Measurements from ENCODE around the gene CECR2. TPM values are rescaled to one million over a fixed set of nuclear protein-coding genes. Genes with fewer than 3 reads are reported as not detected.

The CECR2 gene
- polyA plus RNA-seq, 1 of the 3 experiments (the other 2 are of a cell fraction): not detected

DNA sequence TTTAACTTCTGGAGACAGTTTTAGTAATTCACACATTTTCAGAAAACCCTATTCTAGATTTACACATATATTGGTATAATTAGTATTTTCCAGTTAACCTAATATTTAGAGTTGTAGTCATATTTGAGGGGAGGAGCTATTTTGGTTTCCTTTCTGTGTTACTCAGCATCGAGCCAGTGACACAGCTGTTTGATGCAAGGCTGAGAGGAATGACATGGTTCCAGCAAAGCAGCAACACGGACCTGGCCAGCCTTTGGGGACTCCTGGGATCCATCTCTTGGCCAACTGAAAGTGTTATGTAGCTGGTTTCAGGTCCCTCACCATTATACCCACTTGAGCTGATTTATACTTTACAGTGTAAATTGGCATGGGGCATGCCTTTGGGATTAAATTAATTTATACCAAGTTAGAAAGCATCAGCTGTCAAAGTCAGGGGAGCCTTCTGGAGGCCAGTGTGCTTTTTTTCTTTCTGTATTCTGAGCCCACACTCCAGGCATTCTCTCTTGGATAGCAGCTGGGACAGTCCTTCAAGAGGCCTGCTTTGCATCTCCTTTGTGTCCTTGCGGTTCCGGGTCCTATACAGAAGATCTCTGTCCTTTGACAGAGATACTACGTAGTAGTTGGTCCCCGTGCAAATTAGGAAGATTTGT lies 102.8 kb downstream of the CECR2 start:
- Histone ChIP-seq H3K4me3 (ENCODE audit: low read depth in 2 of 2, low read length in 1 of 2) (no peak overlapping the region), H3K9ac (no peak overlapping the region), H3K27ac (ENCODE audit: low read depth in 2 of 2, low read length in 1 of 2) (no peak overlapping the region), H3K4me2 (no peak overlapping the region), H3F3A (replicated peaks; ENCODE audit: insufficient read depth) (no peaks in the 10 kb centered on the region), H3K9me3 (no peaks in the 10 kb centered on the region), H3K9me2 (no peaks in the 10 kb centered on the region), H2AFZ (ENCODE audit: low read depth) (no peak overlapping the region), H3K27me3 (ENCODE audit: insufficient read depth) (peaks cover 78% of the 10 kb centered on the region), H3K4me1 (ENCODE audit: control insufficient read depth in 1 of 2, insufficient read depth in 2 of 2, low read depth in 1 of 2, low read length in 1 of 2) (no peaks in the 10 kb centered on the region), H4K20me1 (ENCODE audit: insufficient read depth) (no peaks in the 10 kb centered on the region), H3K36me3 (replicated peaks in 1 of 2; ENCODE audit: control insufficient read depth in 1 of 2, insufficient read depth in 2 of 2, low read length in 1 of 2) (no peaks in the 10 kb centered on the region), H3K79me2 (ENCODE audit: insufficient read depth) (no peaks in the 10 kb centered on the region)
- no peak for DNase-seq
- CTCF ChIA-PET: no interaction called here
- POLR2A ChIA-PET: no interaction called here
- 5% methylated on average over 6 of the region's 6 CpGs for WGBS (ENCODE audit: low lambda C conversion rate)
- TF ChIP-seq GABPA (IDR thresholded peaks at IDR 0.05; ENCODE audit: low read depth): no peak
- TF ChIP-seq RFX5 (IDR thresholded peaks at IDR 0.05; ENCODE audit: low read length): no peak
- no peak for TF ChIP-seq POLR2AphosphoS5 (IDR thresholded peaks at IDR 0.05; ENCODE audit: low read depth, low read length)
- TF ChIP-seq, protein P1, sequence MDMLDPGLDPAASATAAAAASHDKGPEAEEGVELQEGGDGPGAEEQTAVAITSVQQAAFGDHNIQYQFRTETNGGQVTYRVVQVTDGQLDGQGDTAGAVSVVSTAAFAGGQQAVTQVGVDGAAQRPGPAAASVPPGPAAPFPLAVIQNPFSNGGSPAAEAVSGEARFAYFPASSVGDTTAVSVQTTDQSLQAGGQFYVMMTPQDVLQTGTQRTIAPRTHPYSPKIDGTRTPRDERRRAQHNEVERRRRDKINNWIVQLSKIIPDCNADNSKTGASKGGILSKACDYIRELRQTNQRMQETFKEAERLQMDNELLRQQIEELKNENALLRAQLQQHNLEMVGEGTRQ (IDR thresholded peaks at IDR 0.05; ENCODE audit: borderline replicate concordance, low read depth, low read length): no peak
- TF ChIP-seq TCF12 (IDR thresholded peaks at IDR 0.05): no peak
- no peak for TF ChIP-seq RCOR1 (IDR thresholded peaks at IDR 0.05; ENCODE audit: low read length)
- TF ChIP-seq NRF1 (IDR thresholded peaks at IDR 0.05; ENCODE audit: low read depth, low read length): no peak
- TF ChIP-seq NFIC (IDR thresholded peaks at IDR 0.05; ENCODE audit: borderline replicate concordance): no peak
- TF ChIP-seq, protein P2, sequence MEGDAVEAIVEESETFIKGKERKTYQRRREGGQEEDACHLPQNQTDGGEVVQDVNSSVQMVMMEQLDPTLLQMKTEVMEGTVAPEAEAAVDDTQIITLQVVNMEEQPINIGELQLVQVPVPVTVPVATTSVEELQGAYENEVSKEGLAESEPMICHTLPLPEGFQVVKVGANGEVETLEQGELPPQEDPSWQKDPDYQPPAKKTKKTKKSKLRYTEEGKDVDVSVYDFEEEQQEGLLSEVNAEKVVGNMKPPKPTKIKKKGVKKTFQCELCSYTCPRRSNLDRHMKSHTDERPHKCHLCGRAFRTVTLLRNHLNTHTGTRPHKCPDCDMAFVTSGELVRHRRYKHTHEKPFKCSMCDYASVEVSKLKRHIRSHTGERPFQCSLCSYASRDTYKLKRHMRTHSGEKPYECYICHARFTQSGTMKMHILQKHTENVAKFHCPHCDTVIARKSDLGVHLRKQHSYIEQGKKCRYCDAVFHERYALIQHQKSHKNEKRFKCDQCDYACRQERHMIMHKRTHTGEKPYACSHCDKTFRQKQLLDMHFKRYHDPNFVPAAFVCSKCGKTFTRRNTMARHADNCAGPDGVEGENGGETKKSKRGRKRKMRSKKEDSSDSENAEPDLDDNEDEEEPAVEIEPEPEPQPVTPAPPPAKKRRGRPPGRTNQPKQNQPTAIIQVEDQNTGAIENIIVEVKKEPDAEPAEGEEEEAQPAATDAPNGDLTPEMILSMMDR (IDR thresholded peaks at IDR 0.05): no peak
- no peak for TF ChIP-seq MAX (IDR thresholded peaks at IDR 0.05; ENCODE audit: low read depth)
- no peak for TF ChIP-seq JUND (IDR thresholded peaks at IDR 0.05)
- no peak for TF ChIP-seq TAF1 (IDR thresholded peaks at IDR 0.05; ENCODE audit: borderline replicate concordance, low read depth, low read length)
- TF ChIP-seq MXI1 (IDR thresholded peaks at IDR 0.05; ENCODE audit: low read depth, low read length): no peak
- no peak for TF ChIP-seq ELF1 (IDR thresholded peaks at IDR 0.05)
- TF ChIP-seq, protein P3, sequence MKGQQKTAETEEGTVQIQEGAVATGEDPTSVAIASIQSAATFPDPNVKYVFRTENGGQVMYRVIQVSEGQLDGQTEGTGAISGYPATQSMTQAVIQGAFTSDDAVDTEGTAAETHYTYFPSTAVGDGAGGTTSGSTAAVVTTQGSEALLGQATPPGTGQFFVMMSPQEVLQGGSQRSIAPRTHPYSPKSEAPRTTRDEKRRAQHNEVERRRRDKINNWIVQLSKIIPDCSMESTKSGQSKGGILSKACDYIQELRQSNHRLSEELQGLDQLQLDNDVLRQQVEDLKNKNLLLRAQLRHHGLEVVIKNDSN (IDR thresholded peaks at IDR 0.05; ENCODE audit: borderline replicate concordance, low read depth): no peak

GRCh38 chr22:17472932-17473331 lies 103.7 kb downstream of the CECR2 start:
- no peaks in the 10 kb centered on the region for H3K9me3 ChIP-seq
- no peaks in the 10 kb centered on the region for H3F3A ChIP-seq (replicated peaks; ENCODE audit: insufficient read depth)
- H3K4me3 ChIP-seq (ENCODE audit: low read depth in 2 of 2, low read length in 1 of 2): no peak overlapping the region
- no peaks in the 10 kb centered on the region for H4K20me1 ChIP-seq (ENCODE audit: insufficient read depth)
- 8% methylated on average over 5 of the region's 5 CpGs for WGBS (ENCODE audit: low lambda C conversion rate)
- TF ChIP-seq, protein P4, sequence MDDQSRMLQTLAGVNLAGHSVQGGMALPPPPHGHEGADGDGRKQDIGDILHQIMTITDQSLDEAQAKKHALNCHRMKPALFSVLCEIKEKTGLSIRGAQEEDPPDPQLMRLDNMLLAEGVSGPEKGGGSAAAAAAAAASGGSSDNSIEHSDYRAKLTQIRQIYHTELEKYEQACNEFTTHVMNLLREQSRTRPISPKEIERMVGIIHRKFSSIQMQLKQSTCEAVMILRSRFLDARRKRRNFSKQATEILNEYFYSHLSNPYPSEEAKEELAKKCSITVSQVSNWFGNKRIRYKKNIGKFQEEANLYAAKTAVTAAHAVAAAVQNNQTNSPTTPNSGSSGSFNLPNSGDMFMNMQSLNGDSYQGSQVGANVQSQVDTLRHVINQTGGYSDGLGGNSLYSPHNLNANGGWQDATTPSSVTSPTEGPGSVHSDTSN (IDR thresholded peaks at IDR 0.05): no peak
- TF ChIP-seq TEAD4 (IDR thresholded peaks at IDR 0.05; ENCODE audit: borderline replicate concordance, insufficient read depth) (no peak), SMC3 (IDR thresholded peaks at IDR 0.05; ENCODE audit: low read depth, low read length) (no peak), FOXJ3 (CRISPR knock-in tag; IDR thresholded peaks at IDR 0.05) (no peak), MXI1 (IDR thresholded peaks at IDR 0.05; ENCODE audit: low read depth, low read length) (no peak), EP300 (IDR thresholded peaks at IDR 0.05; ENCODE audit: borderline replicate concordance in 1 of 2, low read depth in 1 of 2, low read length in 1 of 2) (no peak), NFIC (IDR thresholded peaks at IDR 0.05; ENCODE audit: borderline replicate concordance) (no peak), FOSL2 (IDR thresholded peaks at IDR 0.05; ENCODE audit: borderline replicate concordance, low read depth) (no peak), MEF2A (IDR thresholded peaks at IDR 0.05; ENCODE audit: borderline replicate concordance, low read depth) (no peak)
- TF ChIP-seq, protein P2 (IDR thresholded peaks at IDR 0.05): no peak
- no peaks in the 10 kb centered on the region for H3K79me2 ChIP-seq (ENCODE audit: insufficient read depth)
- H3K9me2 ChIP-seq: no peaks in the 10 kb centered on the region
- H2AFZ ChIP-seq (ENCODE audit: low read depth): no peak overlapping the region
- peaks cover 80% of the 10 kb centered on the region; the same call in 1 of the 2 replicates for H3K27me3 ChIP-seq (ENCODE audit: insufficient read depth)
- H3K9ac ChIP-seq: no peak overlapping the region
- ChIA-PET POLR2A (no interaction called here), CTCF (no interaction called here)
- DNase-seq: no peak
- no peak overlapping the region for H3K4me2 ChIP-seq
- H3K4me1 ChIP-seq (ENCODE audit: control insufficient read depth in 1 of 2, insufficient read depth in 2 of 2, low read depth in 1 of 2, low read length in 1 of 2): no peaks in the 10 kb centered on the region
- no peak overlapping the region for H3K27ac ChIP-seq (ENCODE audit: low read depth in 2 of 2, low read length in 1 of 2)
- no peaks in the 10 kb centered on the region for H3K36me3 ChIP-seq (replicated peaks in 1 of 2; ENCODE audit: control insufficient read depth in 1 of 2, insufficient read depth in 2 of 2, low read length in 1 of 2)
